ENCODE results near the gene SLC34A1.

SLC34A1 gene

GRCh38 chr5:177429248-177430040 is 45.2 kb downstream of the SLC34A1 start:
- no peak for DNase-seq (ENCODE audit: extremely low read depth, low read depth)
- no peak overlapping the region for H3K4me3 ChIP-seq (replicated peaks; ENCODE audit: low read depth, low read length)
- TF ChIP-seq, protein P1, sequence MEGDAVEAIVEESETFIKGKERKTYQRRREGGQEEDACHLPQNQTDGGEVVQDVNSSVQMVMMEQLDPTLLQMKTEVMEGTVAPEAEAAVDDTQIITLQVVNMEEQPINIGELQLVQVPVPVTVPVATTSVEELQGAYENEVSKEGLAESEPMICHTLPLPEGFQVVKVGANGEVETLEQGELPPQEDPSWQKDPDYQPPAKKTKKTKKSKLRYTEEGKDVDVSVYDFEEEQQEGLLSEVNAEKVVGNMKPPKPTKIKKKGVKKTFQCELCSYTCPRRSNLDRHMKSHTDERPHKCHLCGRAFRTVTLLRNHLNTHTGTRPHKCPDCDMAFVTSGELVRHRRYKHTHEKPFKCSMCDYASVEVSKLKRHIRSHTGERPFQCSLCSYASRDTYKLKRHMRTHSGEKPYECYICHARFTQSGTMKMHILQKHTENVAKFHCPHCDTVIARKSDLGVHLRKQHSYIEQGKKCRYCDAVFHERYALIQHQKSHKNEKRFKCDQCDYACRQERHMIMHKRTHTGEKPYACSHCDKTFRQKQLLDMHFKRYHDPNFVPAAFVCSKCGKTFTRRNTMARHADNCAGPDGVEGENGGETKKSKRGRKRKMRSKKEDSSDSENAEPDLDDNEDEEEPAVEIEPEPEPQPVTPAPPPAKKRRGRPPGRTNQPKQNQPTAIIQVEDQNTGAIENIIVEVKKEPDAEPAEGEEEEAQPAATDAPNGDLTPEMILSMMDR (IDR thresholded peaks at IDR 0.05; ENCODE audit: low read depth, low read length, missing control alignments), result no peak

DNA sequence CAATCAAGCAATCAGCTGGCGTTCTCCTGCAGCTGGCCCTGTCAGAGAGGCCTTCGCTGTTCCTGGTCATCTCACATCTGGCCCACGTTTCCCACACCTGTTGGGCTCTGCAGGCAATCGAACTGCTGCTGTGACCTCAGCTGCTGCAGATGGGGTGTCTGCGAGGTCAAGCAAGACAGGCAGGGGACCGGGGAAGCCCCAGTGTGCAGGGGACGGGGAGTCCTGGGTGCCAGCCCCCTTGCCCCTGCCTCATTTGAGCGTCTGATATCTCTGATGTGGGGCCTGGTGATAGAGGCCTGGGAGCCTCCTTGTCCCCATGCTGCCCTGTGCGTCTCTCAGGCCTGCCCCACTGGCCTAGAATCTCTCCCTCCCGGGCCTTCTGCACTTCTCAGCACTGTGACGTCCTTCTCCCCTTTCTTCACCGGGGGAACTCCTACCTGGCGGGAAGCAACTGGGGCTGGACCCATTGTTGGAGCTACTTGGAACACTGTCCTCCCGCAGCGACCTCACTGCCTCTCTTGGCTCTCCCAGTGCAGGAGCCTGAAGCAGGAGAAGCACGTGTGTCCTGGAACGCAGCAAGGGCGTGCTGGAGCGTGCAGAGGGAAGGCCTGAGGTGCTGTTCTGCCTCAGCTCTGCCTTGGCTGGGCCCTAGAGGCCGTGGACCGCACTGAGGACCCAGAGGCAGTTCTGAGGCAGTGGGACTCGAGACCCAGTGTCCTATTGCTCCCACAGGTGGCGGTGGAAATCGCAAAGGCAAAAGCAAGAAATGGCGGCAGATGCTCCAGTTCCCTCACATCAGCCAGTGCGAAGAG is 46.1 kb downstream of the SLC34A1 start:
- TF ChIP-seq, protein P1 (IDR thresholded peaks at IDR 0.05; ENCODE audit: low read depth, low read length, missing control alignments), result no peak
- no peak for DNase-seq (ENCODE audit: extremely low read depth, low read depth)
- no peak overlapping the region for H3K4me3 ChIP-seq (replicated peaks; ENCODE audit: low read depth, low read length)

- DNase-seq (ENCODE audit: extremely low read depth, low read depth), result no peak
- TF ChIP-seq, protein P1 (IDR thresholded peaks at IDR 0.05; ENCODE audit: low read depth, low read length, missing control alignments), result no peak
- no peak overlapping the region for H3K4me3 ChIP-seq (replicated peaks; ENCODE audit: low read depth, low read length)
Observed at GRCh38 chr5:177430972-177431316, 46.7 kb downstream of the SLC34A1 start.

DNA sequence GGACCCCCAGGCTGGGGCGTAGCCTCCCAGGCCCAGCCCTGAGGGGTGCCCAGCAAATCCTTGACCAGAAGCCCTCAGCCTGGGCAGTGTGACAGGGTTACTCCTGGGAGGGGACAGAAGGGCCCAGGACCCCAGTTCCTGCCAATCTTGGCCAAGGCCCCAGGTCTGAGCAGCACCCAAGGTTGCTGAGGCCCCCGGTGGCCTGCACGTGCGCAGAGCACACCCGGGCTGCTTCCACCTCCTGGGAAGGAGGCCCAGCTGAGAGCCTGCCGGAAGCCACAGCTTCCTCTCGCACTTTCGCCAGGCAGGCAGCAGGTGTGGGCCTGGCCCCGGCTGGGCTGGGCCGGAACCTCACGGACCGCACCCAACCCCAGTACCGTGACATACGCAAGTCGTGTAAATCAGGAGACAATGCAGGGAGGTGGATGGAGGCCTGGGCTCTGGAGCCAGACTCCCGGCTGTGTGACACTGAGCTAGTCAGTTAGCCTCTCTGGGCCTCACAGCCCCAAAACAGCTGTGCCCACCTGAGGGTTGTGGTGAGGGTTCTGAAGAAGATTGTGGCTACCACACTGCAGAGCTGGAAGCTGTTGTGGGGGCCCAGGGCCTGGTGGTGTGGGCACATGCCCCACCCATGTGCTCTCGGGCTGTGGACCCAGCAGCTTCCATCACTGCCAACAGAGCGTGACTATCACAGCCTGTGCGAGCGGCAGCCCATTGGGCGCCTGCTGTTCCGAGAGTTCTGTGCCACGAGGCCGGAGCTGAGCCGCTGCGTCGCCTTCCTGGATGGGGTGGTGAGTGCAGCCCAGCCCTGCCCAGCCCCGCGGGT is 47.3 kb downstream of the SLC34A1 start:
- TF ChIP-seq, protein P1 (IDR thresholded peaks at IDR 0.05; ENCODE audit: low read depth, low read length, missing control alignments), result no peak
- no peak for DNase-seq (ENCODE audit: extremely low read depth, low read depth)
- H3K4me3 ChIP-seq (replicated peaks; ENCODE audit: low read depth, low read length), result no peak overlapping the region

DNA sequence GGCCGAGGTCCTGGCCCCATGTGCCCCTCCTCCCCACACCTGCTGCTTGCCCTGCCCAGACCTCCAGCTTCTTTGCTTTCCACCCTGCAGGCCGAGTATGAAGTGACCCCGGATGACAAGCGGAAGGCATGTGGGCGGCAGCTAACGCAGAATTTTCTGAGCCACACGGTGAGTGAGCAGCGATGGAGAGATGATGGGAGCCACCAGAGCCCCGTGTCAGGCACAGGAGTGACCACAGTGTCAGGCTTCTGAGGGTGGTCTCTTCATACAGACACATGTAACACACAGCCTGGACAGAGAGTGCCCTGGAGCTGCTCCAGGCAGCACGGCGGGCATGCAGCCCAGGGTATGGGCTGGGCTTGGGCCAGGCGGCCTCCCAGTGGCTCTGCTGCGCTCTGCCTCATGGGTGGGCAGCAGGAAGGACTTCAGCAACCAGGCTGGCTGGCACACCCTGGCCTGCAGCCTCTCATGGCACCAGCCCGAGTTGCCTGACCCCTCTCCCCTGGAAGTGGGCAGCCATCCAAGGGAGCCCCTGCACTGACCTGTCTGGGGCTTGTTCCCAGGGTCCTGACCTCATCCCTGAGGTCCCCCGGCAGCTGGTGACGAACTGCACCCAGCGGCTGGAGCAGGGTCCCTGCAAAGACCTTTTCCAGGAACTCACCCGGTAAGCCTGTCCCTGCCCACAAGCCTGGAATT is 48.1 kb downstream of the SLC34A1 start:
- H3K4me3 ChIP-seq (replicated peaks; ENCODE audit: low read depth, low read length), result no peak overlapping the region
- no peak for DNase-seq (ENCODE audit: extremely low read depth, low read depth)
- TF ChIP-seq, protein P1 (IDR thresholded peaks at IDR 0.05; ENCODE audit: low read depth, low read length, missing control alignments), result no peak
